Rectal smooth muscle tissue (tissue), 1 donor: ENCODE results near the gene RBPMS2.
A peak's percentile ranks its signal among the peaks of the same experiment; 100 is the strongest.
"Not testable (repeated sequence)": the region's sequence is repeated elsewhere in the genome, so short reads cannot be mapped to it uniquely, and the experiment has no call there.

Experiments used
- H3K27ac ChIP-seq: one replicate; pipeline ENCODE4 v1.7.0; 2013; ENCODE audit warnings: low read depth, low read length, inconsistent platforms
- H3K27me3 ChIP-seq: one replicate; pipeline ENCODE4 v1.7.0; 2013; ENCODE audit warnings: low read length; ENCODE audit not compliant: control insufficient read depth, insufficient read depth
- H3K36me3 ChIP-seq: one replicate; pipeline ENCODE4 v1.7.0; 2013; ENCODE audit warnings: low read length; ENCODE audit not compliant: control insufficient read depth, insufficient read depth
- H3K4me1 ChIP-seq: one replicate; pipeline ENCODE4 v1.7.0; 2013; ENCODE audit warnings: low read length; ENCODE audit not compliant: control insufficient read depth, insufficient read depth
- H3K4me3 ChIP-seq: one replicate; pipeline ENCODE4 v1.7.0; 2013; ENCODE audit warnings: low read length
- H3K9ac ChIP-seq: one replicate; pipeline ENCODE4 v1.7.0; 2013; ENCODE audit warnings: low read length

The RBPMS2 gene

DNA sequence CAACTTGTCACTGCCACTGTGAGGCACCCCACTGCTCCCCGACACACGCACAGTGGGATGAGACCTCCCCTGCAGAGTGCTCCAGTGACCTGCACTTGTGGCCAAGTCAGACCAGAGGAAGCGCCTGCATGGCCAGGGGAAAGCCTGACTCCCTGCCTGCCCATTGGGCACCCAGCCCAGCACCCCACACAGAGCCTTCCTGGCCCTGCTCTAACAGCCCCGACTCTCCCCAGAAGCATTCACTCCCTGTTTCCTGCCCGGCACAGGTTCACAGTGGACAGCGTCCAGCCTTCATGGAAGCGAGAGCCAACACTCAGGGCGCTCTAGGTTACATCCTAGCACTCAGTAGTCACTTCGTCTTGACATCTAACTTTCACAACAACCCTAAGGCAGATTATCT is 27.8 kb downstream of the RBPMS2 start:
- Histone ChIP-seq H3K27me3 (no peaks in the 10 kb centered on the region), H3K4me1 (peaks cover 44% of the 10 kb centered on the region), H3K4me3 (no peak overlapping the region), H3K27ac (peak overlapping the region; percentile 90), H3K9ac (no peak overlapping the region), H3K36me3 (peaks cover 2% of the 10 kb centered on the region)

DNA sequence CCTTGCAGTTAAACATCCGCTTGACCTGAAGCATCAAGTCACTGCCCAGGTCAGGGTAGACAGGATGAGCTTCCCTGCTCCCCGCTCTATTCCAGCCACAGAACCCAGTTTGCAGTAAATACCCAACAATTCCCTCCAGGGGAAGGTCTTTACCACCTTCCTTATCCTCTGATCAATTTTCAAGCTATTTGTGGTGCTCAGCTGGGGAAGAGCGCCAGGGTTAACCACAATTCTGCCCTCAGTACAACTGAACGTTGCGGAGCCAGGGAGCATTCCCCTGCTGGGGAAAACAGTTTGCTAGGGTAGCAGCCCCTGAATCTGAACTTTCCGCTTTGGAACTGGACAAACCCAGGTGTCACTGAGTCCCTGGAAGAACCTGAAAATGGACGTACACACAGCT is 28.5 kb downstream of the RBPMS2 start:
- Histone ChIP-seq H3K36me3 (peaks cover 2% of the 10 kb centered on the region), H3K4me3 (no peak overlapping the region), H3K27me3 (no peaks in the 10 kb centered on the region), H3K4me1 (peaks cover 51% of the 10 kb centered on the region), H3K27ac (peak overlapping the region; percentile 90), H3K9ac (no peak overlapping the region)

DNA sequence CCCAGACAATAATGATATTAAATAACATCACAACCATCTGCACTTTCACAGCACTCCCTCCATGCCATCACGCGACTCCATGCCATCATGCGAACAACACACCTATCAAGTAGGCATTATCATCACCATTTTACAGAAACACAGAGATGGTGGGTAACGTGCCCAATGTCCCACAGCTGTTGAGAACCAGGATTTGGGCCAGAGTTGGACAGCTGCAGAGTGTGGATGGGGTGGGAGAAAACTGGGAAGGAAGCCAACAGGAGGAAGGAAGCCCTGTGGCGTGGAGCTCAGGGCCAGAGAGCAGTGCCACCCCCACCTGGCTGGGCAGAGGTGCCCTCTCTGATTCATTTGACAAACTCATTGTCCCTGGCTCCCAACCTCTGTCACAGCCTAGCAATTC is 29.0 kb downstream of the RBPMS2 start:
- Histone ChIP-seq H3K27ac (peak overlapping the region; percentile 90), H3K4me3 (no peak overlapping the region), H3K27me3 (no peaks in the 10 kb centered on the region), H3K36me3 (peaks cover 2% of the 10 kb centered on the region), H3K9ac (no peak overlapping the region), H3K4me1 (peaks cover 55% of the 10 kb centered on the region)

DNA sequence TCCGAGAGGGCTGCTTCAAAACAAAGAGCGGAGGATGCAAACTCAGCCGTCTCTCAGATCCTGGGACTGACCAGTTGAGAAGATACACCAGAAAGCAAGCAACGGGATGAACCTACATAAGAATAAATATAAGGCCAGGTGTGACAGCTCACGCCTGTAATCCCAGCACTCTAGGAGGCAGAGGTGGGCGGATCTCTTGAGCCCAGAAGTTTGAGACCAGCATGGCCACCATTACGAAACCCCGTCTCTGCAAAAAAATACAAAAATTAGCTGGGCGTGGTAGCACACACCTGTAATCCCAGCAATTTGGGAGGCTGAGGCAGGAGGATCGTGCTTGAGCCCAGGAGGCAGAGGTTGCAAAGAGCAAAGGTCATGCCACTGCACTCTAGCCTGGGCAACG is 31.7 kb downstream of the RBPMS2 start:
- Histone ChIP-seq H3K4me3 (no peak overlapping the region), H3K27ac (peak overlapping the region; percentile 97), H3K36me3 (peaks cover 2% of the 10 kb centered on the region), H3K9ac (no peak overlapping the region), H3K4me1 (peaks cover 61% of the 10 kb centered on the region), H3K27me3 (no peaks in the 10 kb centered on the region)

DNA sequence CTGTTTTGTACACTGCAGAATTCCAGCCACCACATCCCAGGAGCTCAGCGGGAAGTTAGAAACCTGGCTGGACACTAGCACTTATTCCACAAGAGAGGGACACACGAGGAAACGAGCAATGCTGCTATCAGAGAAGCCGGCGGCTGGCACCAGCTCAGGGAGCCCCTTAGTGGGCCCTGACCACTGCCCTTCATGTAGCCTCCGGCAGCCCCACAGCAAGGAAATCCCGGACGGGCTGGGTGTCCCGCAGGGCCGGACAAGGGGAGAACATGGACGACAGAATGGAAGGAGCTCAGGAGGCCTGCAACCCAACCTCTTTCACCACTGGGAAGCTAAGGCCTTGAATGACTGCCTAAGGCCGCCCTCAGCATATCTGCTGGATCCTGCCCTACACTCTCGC is 32.5 kb downstream of the RBPMS2 start:
- Histone ChIP-seq H3K36me3 (no peaks in the 10 kb centered on the region), H3K4me1 (peaks cover 61% of the 10 kb centered on the region), H3K27me3 (no peaks in the 10 kb centered on the region), H3K27ac (peak overlapping the region; percentile 97), H3K9ac (no peak overlapping the region), H3K4me3 (no peak overlapping the region)

DNA sequence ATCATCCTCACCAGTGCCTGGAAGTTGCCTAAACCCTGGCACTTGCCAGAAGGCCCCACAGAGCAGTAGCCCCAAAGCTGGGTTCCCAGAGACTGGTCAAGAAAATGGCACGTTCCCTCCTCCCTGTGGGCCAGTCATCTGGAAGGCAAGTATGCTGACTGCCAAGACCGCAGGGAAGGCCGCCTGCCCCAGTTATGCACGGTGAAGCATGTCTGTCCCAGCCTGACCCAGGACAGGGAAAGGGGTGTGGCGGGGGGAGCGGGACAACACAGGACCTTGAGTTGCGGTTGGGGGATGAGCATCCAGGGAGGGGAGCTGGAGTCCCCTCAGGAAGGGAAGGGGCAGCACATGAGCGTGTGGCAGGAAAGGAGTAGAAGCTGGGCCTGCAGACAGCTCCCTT is 33.0 kb downstream of the RBPMS2 start:
- Histone ChIP-seq H3K9ac (no peak overlapping the region), H3K36me3 (no peaks in the 10 kb centered on the region), H3K4me3 (no peak overlapping the region), H3K27ac (peak overlapping the region; percentile 97), H3K27me3 (no peaks in the 10 kb centered on the region), H3K4me1 (peaks cover 58% of the 10 kb centered on the region)

DNA sequence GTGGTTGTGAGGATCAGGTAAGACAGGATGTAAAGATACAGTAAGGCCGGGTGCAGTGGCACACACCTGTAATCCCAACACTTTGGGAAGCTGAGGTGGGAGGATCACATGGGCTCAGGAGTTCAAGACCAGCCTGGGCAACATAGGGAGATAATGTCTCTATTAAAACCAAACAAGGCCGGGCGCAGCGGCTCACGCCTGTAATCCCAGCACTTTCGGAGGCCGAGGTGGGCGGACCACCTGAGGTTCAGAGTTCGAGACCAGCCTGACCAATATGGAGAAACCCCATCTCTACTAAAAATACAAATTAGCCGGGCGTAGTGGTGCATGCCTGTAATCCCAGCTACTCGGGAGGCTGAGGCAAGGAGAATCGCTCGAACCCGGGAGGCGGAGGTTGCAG is 33.7 kb downstream of the RBPMS2 start:
- H3K4me3 ChIP-seq, H3K36me3 ChIP-seq, H3K27me3 ChIP-seq, H3K9ac ChIP-seq: not testable (repeated sequence)
- Histone ChIP-seq H3K4me1 (peaks cover 56% of the 10 kb centered on the region), H3K27ac (peak overlapping the region; percentile 97)

DNA sequence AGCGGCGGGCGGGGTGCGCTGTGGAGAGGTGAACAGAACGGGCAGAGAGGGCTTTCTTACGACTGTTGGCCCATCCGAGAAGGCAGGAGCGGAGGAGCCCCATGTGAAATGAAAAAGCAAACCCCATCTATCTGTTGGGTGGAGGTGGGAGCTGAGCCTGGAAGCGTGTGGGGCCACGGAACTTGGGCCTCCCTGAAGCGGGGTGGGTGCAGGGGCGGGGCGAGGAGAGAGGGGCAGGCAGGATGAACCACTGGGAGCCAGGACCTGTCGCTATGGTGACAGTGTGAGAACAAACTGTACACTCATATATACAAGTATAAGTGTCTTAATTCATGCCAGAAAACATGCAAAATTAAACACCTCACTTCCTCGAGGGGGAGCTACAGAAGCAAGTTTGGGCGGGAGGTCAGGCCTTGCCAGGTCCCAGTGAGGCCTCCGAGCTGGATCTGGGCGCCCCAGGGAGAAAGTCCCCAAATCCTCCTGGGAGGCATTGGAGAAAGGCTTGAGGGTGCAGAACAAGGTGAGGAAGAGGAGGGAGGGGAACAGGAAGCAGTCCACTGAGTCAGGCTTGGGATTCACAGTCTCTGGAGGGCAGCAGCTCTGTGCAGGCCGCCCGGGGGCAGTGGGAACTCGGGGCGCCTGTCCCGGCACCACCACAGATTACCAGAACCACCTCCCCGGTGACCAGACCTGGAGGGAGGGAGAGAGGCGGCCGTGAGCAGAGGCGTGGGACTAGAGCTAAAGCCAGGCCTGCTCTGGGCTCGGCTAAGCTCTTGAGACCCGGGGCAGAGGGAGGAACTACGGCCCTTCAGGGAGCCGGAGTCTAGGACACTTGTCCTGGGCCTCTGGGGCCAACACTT is 34.8 kb downstream of the RBPMS2 start:
- Histone ChIP-seq H3K27me3 (no peaks in the 10 kb centered on the region), H3K4me3 (no peak overlapping the region), H3K36me3 (no peaks in the 10 kb centered on the region), H3K9ac (no peak overlapping the region), H3K27ac (peak overlapping the region; percentile 97), H3K4me1 (peaks cover 53% of the 10 kb centered on the region)

DNA sequence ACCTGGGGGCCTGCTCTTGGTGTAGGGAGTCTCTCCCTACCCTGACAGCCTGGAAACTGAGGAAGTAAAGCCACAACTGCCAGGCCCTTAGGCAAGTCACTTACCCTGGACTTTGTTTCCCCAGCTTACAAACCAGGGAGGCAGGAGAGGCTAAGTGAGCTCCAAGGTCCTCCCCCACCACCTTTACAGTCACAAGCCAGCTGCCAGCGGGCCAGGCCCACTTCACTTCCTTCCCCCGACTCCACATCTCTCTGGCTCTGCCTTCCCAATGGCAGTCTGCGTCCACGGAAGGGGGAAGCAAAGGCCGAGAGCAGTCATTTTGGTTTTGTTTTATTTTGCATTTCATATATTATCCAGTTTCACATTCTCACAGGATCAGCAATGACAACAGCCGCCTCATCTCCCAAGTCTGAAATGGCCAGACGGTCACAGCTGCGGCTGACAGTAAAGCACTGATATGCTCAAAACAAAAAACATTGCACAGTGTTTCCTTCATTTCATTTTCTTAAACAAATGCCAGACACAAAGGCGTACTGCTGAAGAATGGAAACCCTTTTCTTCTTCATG is 35.7 kb downstream of the RBPMS2 start:
- Histone ChIP-seq H3K27ac (peak overlapping the region; percentile 97), H3K9ac (peak overlapping the region; percentile 33), H3K36me3 (no peaks in the 10 kb centered on the region), H3K4me1 (peaks cover 52% of the 10 kb centered on the region), H3K27me3 (no peaks in the 10 kb centered on the region), H3K4me3 (peak overlapping the region; percentile 10)

DNA sequence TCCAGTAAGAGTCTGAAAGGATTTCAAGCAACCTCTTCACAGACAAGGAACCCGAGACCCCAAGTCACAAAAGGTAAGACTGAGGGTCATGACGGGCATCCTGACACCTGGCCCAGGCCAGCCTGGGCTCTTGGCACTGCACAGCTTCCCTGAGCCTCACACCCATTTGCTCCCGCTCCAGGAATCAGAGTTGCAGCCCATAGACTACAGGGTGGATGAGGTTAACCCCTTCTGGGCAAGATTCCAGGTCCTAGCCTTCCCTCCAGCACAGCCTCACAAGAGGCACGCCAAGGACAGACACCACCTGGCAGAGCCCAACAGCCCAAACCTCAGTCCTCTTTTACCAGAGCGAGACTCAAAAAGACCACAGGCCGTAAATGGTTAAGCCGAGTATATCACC is 36.2 kb downstream of the RBPMS2 start:
- Histone ChIP-seq H3K36me3 (no peaks in the 10 kb centered on the region), H3K27me3 (no peaks in the 10 kb centered on the region), H3K27ac (peak overlapping the region; percentile 97), H3K4me3 (peak overlapping the region; percentile 10), H3K9ac (no peak overlapping the region), H3K4me1 (peaks cover 52% of the 10 kb centered on the region)

DNA sequence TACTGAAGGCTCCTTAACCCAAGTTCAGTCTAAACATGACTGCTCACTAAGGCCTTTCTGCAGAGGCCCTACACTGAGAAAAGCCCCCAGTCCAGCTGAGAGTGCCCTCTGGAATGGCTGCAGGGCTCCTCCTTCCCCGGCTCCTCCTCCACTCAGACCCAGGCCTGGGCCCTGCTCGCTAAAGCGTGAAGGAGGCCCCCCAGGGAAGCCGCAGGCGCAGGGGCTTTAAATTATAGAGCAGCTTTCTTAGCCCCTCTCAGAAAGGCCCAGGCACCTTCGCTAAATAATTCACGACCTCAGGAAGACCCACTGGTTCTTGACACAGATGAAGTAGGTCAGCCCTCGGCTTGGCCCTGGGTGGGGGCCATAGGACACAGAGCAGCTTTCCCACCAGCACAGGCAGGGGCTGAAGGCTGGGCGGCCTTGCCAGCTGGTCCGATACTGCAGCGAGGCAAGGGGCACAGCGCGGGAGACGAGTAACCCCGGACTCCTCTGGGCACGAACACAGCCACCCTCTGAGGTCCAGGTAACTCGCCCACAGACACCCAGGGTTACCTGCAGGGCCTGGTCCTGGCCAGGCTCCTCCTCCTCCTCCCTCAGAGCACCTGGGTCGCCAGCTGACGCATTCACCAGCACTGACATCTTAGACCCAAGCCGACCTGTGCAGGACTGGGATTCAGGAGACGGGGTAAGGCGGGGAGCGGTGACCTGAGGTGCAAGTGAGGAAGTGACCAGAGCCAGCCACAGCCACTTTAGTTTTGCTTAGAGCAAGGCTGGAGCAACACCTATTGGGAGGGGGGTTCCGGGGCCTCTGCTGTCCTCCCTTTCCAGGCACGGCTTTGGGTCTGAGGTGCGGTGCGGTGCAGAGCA is 36.9 kb downstream of the RBPMS2 start:
- H3K4me1 ChIP-seq, result peaks cover 52% of the 10 kb centered on the region
- H3K36me3 ChIP-seq, result no peaks in the 10 kb centered on the region
- H3K27me3 ChIP-seq, result no peaks in the 10 kb centered on the region
- peak overlapping the region; percentile 97 for H3K27ac ChIP-seq
- no peak overlapping the region for H3K9ac ChIP-seq
- H3K4me3 ChIP-seq, result no peak overlapping the region

DNA sequence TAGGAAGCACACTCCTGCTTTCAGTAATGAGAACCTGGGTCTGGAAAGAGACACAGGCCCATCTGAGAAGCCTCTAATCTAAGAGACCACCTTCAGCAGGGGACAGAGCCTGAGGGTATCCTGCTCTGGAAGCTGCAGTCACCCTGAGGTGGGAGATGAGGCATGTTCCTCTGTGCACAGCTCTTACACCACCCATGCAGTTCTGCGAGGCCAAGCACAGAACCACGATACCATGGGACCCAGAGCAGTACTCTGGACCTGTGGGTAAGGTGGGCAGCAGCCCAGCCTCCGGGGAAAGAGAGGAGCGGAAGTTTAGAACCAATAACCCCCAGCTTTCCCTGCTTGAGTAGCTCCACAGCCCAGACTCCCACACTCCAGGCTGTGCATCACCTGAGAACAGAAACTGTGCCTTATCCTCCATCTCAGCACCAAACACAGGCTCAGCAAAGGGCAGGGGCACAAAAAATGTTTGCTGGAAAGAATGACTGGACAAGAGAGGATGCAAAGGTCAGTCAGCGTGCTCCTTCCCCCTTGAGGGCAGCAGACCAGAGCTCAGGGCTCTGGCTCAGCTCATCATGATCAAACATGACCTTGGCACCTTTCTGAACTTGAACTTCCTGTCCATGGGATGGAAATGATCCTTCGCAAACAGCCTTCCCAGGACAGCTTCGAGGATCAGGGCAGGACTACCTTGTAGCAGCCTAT is 43.1 kb downstream of the RBPMS2 start:
- H3K27ac ChIP-seq, result no peak overlapping the region
- H3K4me3 ChIP-seq, result no peak overlapping the region
- H3K9ac ChIP-seq, result no peak overlapping the region
- peaks cover 3% of the 10 kb centered on the region for H3K4me1 ChIP-seq
- no peaks in the 10 kb centered on the region for H3K36me3 ChIP-seq
- H3K27me3 ChIP-seq, result no peaks in the 10 kb centered on the region
